GM12878 (cell line): ENCODE data around the gene TUBA8. TPM values are rescaled to one million over a fixed set of nuclear protein-coding genes. Genes with fewer than 3 reads are reported as not detected.

ENCODE experiments used
- ATAC-seq: fragments of 200-7000 bp; cut with Tn5 transposase; 3 replicates; pipeline ENCODE4 v1.9.1; 2020; ENCODE audit warnings: mild to moderate bottlenecking, moderate library complexity
- BruUV-seq: library from RNA; stranded (reverse); fragments of 400-500 nt; replicated peaks from 2 replicates; lab custom pipeline; 2021; lab: Mats Ljungman, UMichigan
- CTCF ChIA-PET: fragments of 300-600 bp; sonication (Branson Sonifier 250); formaldehyde crosslinking; extraction: SDS; loops from one replicate; lab custom pipeline; 2021; ENCODE audit warnings: inconsistent platforms; lab: Yijun Ruan, JAX
- POLR2A ChIA-PET: fragments of 350-600 bp; formaldehyde crosslinking; extraction: SDS; loops from one replicate; lab custom pipeline; 2021; ENCODE audit warnings: inconsistent platforms; lab: Charles Lee
- RAD21 ChIA-PET: fragments of 300-600 bp; sonication (Branson Sonifier 250); formaldehyde crosslinking; loops from one replicate; lab custom pipeline; 2023; ENCODE audit warnings: antibody characterized with exemption; ENCODE audit not compliant: unreplicated experiment; lab: Charles Lee
- SMC1A ChIA-PET: fragments of 300-600 bp; sonication (Branson Sonifier 250); formaldehyde crosslinking; loops from one replicate; lab custom pipeline; 2023; ENCODE audit not compliant: unreplicated experiment, uncharacterized antibody; lab: Charles Lee
- DNase-seq: peaks from one replicate; pipeline ENCODE4 v3.0.0-alpha.2; 2011; ENCODE audit warnings: low read depth, low spot score
- FAIRE-seq: peaks from 3 replicates; lab custom pipeline; 2011; peaks lifted over from hg19 to GRCh38; lab: Jason Lieb, UNC
- H2AFZ ChIP-seq: 2 replicates; pipeline ENCODE4 v1.6.0; 2011; ENCODE audit warnings: low read depth, low read length, control low read depth; ENCODE audit not compliant: control insufficient read depth
- H3K27ac ChIP-seq: 2 replicates; pipeline ENCODE4 v1.5.1; 2011; ENCODE audit warnings: control low read depth; ENCODE audit not compliant: control insufficient read depth, insufficient read depth
- H3K27me3 ChIP-seq, 2 experiments: replicated peaks in 1 of 2; 2 replicates each; pipeline versions ENCODE4 v1.6.0 to v1.6.1; 2011; ENCODE audit warnings: low read length in 1 of 2; ENCODE audit not compliant: control insufficient read depth in 2 of 2, insufficient read depth in 2 of 2
- H3K36me3 ChIP-seq, 2 experiments: 2 replicates each; pipeline ENCODE4 v1.5.1; 2011; ENCODE audit warnings: low read length in 1 of 2; ENCODE audit not compliant: control insufficient read depth in 2 of 2, insufficient read depth in 2 of 2
- H3K4me1 ChIP-seq: 2 replicates; pipeline ENCODE4 v1.6.1; 2011; ENCODE audit warnings: mild to moderate bottlenecking, low read length, moderate library complexity, mixed read lengths; ENCODE audit not compliant: control insufficient read depth, insufficient read depth
- H3K4me2 ChIP-seq: 2 replicates; pipeline ENCODE4 v1.6.0; 2011; ENCODE audit warnings: control low read depth; ENCODE audit not compliant: control insufficient read depth, insufficient read depth
- H3K4me3 ChIP-seq: fragments of 200-600 bp; sonication (generic); 2 replicates; pipeline ENCODE4 v1.5.1; 2016
- H3K79me2 ChIP-seq: 2 replicates; pipeline ENCODE4 v1.6.0; 2011; ENCODE audit warnings: low read length; ENCODE audit not compliant: control insufficient read depth, insufficient read depth
- H3K9ac ChIP-seq: 2 replicates; pipeline ENCODE4 v1.8.0; 2011; ENCODE audit warnings: low read length, control low read depth, mixed read lengths; ENCODE audit not compliant: control insufficient read depth, insufficient read depth
- H3K9me3 ChIP-seq: replicated peaks from 3 replicates; pipeline ENCODE4 v1.5.1; 2011; ENCODE audit warnings: mild to moderate bottlenecking, low read length; ENCODE audit not compliant: control insufficient read depth, insufficient read depth
- H4K20me1 ChIP-seq: 2 replicates; pipeline ENCODE4 v1.6.0; 2011; ENCODE audit not compliant: control insufficient read depth, insufficient read depth
- ETV6 ChIP-seq, 2 experiments: fragments of 450-650 bp in 1 of 2; IDR thresholded peaks in 1 of 2; conservative IDR thresholded peaks in 1 of 2; 2 replicates each; pipeline ENCODE4 v1.6.1; 2014; ENCODE audit warnings: antibody characterized with exemption in 1 of 2, borderline replicate concordance in 1 of 2, low read depth in 1 of 2, mild to moderate bottlenecking in 1 of 2, moderate library complexity in 1 of 2
- HCFC1 ChIP-seq: fragments of 150-350 bp; IDR thresholded peaks from 2 replicates; pipeline ENCODE4 v1.6.1; 2014; ENCODE audit warnings: low read length
- JUNB ChIP-seq: IDR thresholded peaks from 2 replicates; pipeline ENCODE4 v1.6.1; 2016; ENCODE audit warnings: antibody characterized with exemption, mild to moderate bottlenecking
- KAT2A ChIP-seq: conservative IDR thresholded peaks from 2 replicates; pipeline ENCODE4 v1.6.1; 2011; ENCODE audit warnings: low read depth, low read length; ENCODE audit not compliant: control insufficient read depth
- NKRF ChIP-seq: fragments of 450-650 bp; conservative IDR thresholded peaks from 2 replicates; pipeline ENCODE4 v1.6.1; 2017; ENCODE audit warnings: mild to moderate bottlenecking, moderate library complexity
- NR2C1 ChIP-seq: fragments of 450-650 bp; IDR thresholded peaks from 2 replicates; pipeline ENCODE4 v1.6.1; 2017; ENCODE audit warnings: antibody characterized with exemption, mild to moderate bottlenecking, moderate library complexity
- PAX8 ChIP-seq: fragments of 450-650 bp; IDR thresholded peaks from 2 replicates; pipeline ENCODE4 v1.6.1; 2017; ENCODE audit warnings: mild to moderate bottlenecking, moderate library complexity
- PBX3 ChIP-seq: IDR thresholded peaks from 2 replicates; pipeline ENCODE4 v1.6.1; 2011; ENCODE audit warnings: mild to moderate bottlenecking, low read depth, low read length, moderate library complexity; ENCODE audit not compliant: insufficient replicate concordance
- POLR2A ChIP-seq: IDR thresholded peaks from 2 replicates; pipeline ENCODE4 v1.6.1; 2011; ENCODE audit warnings: low read depth, mild to moderate bottlenecking, low read length
- POLR2AphosphoS5 ChIP-seq: IDR thresholded peaks from 2 replicates; pipeline ENCODE4 v1.6.1; 2011; ENCODE audit warnings: mild to moderate bottlenecking, low read length, inconsistent platforms
- RB1 ChIP-seq: fragments of 450-650 bp; formaldehyde crosslinking; IDR thresholded peaks from 2 replicates; pipeline ENCODE4 v1.6.1; 2017; ENCODE audit warnings: mild to moderate bottlenecking, borderline replicate concordance
- RUNX3 ChIP-seq: IDR thresholded peaks from 2 replicates; pipeline ENCODE4 v1.6.1; 2012; ENCODE audit warnings: low read length, inconsistent platforms
- SRF ChIP-seq, 2 experiments: IDR thresholded peaks; 2 replicates each; pipeline ENCODE4 v1.6.1; 2011; ENCODE audit warnings: low read depth in 2 of 2, low read length in 2 of 2, mild to moderate bottlenecking in 1 of 2, moderate library complexity in 1 of 2
- SUPT20H ChIP-seq: IDR thresholded peaks from 2 replicates; pipeline ENCODE4 v1.6.1; 2011; ENCODE audit warnings: low read depth, mild to moderate bottlenecking, low read length, moderate library complexity, borderline replicate concordance; ENCODE audit not compliant: control insufficient read depth
- TCF7 ChIP-seq: IDR thresholded peaks from 2 replicates; pipeline ENCODE4 v1.6.1; 2014; ENCODE audit warnings: antibody characterized with exemption, borderline replicate concordance
- ZNF274 ChIP-seq: IDR thresholded peaks from one replicate; pipeline ENCODE4 v1.8.0; 2011; ENCODE audit not compliant: insufficient read length, insufficient read depth
- ZNF687 ChIP-seq: fragments of 450-650 bp; IDR thresholded peaks from 2 replicates; pipeline ENCODE4 v1.6.1; 2017; ENCODE audit warnings: mild to moderate bottlenecking, moderate library complexity
- WGBS: methylation state at CpG from one replicate; pipeline ENCODE4 v1.1.6; 2016; ENCODE audit warnings: low lambda C conversion rate; ENCODE audit not compliant: insufficient replicate concordance, insufficient coverage; ENCODE audit errors: missing lambda C conversion rate; 5-methylcytosine and 5-hydroxymethylcytosine counted together
- in situ Hi-C: fragments of 300-500 bp; cut with MboI; formaldehyde crosslinking; loops from 9 replicates; pipeline ENCODE4 v1.14.3; 2018; ENCODE audit warnings: mixed read lengths
- intact Hi-C: fragments of 100-400 bp; cut with micrococcal nuclease; formaldehyde crosslinking; loops from one replicate; pipeline ENCODE4 v1.14.2; 2022; ENCODE audit not compliant: unreplicated experiment
- polyA plus RNA-seq, 11 experiments: library from polyadenylated mRNA; depleted of rRNA in 4 of 11; unstranded in 6 of 11; stranded (reverse) in 5 of 11; fragments of >200 nt; fragmentation: Nextera tagmentation in 4 of 11; fragmentation: Illumina TruSeq in 1 of 11; extraction: Ambion mirVana in 4 of 11; extraction: Trizol in 1 of 11; gene quantifications; 1 replicate in 1 of 11; 2 replicates in 10 of 11; pipeline versions ENCODE4 v1.2.1 to v1.2.3, GENCODE V29; 2011 to 2016; ENCODE audit warnings: inconsistent platforms in 2 of 11, missing spikeins in 2 of 11, low read depth in 1 of 11
- total RNA-seq, 4 experiments: library from RNA; depleted of rRNA in 3 of 4; stranded (reverse); fragments of >200 nt in 3 of 4; fragmentation: Illumina TruSeq in 1 of 4; extraction: Trizol in 1 of 4; gene quantifications; 2 replicates each; pipeline versions ENCODE4 v1.2.1 to v1.2.3, GENCODE V29; 2013 to 2021

The TUBA8 gene
- total and polyA plus RNA-seq, 10 of the 15 experiments (the other 5 are each of a cell fraction or from before 2014, with no cell fraction given), result 2.2 to 30.3 (median 21.0) TPM

GRCh38 chr22:18091916-18092526 lies 18.6 kb upstream of the TUBA8 start:
- in situ Hi-C loops (no loop called here), intact Hi-C loops (no loop called here)
- ChIA-PET CTCF (interaction anchor here (1.3 to 4.6 kb wide), 3 partner anchors 13 to 22 kb away, joined by 3 to 22 read pairs (median 6); partner anchors contain the start of gene PEX26), SMC1A (interaction anchor here (1.1 to 6.8 kb wide), 4 partner anchors 8 to 20 kb away, joined by 4 to 69 read pairs (median 5); partner anchors contain the start of gene PEX26), RAD21 (interaction anchor here (1.2 to 2.0 kb wide), 2 partner anchors 13 to 20 kb away, joined by 4 to 6 read pairs; no protein-coding TSS in a partner anchor), POLR2A (interaction anchor here (0.6 to 1.5 kb wide), 5 partner anchors 12 to 30 kb away, joined by 3 to 4 read pairs (median 3); partner anchors contain the start of gene TUBA8)
- Histone ChIP-seq H3K9me3 (no peaks in the 10 kb centered on the region; the same call in 2 of the 3 replicates), H2AFZ (no peak overlapping the region; the same call in 1 of the 2 replicates), H3K36me3 (peaks cover 16 to 20% of the 10 kb centered on the region in 2 experiments; a peak in 3 of 4 replicates), H3K27ac (peak overlapping the region; percentile 90), H3K79me2 (peaks cover 1% of the 10 kb centered on the region), H3K4me3 (peak overlapping the region; percentile 47; the same call in 1 of the 2 replicates), H3K4me2 (peak overlapping the region; percentile 72), H4K20me1 (no peaks in the 10 kb centered on the region), H3K27me3 (no peaks in the 10 kb centered on the region), H3K4me1 (peaks cover 53% of the 10 kb centered on the region), H3K9ac (peak overlapping the region; percentile 64)
- DNase-seq (no peak), ATAC-seq (peak; percentile 64), FAIRE-seq (no peak)
- BruUV-seq, result no TSS peak
- WGBS, result 51% methylated on average over 22 of the region's 22 CpGs
- TF ChIP-seq ZNF274, result no peak
- no peak for TF ChIP-seq KAT2A
- no peak for TF ChIP-seq NKRF
- TF ChIP-seq JUNB, result 0 out of 2 replicates have a peak, but pooled peaks have one; percentile 33
- no peak for TF ChIP-seq PAX8
- TF ChIP-seq HCFC1, result no peak
- TF ChIP-seq TCF7, result no peak
- peak; percentile 13; the same call in 1 of the 2 replicates for TF ChIP-seq RUNX3
- TF ChIP-seq SUPT20H, result no peak
- TF ChIP-seq POLR2AphosphoS5, result no peak
- no peak for TF ChIP-seq ETV6 (conservative IDR thresholded peaks at IDR 0.05 in 1 of 2, IDR thresholded peaks at IDR 0.05 in 1 of 2; ENCODE audit: borderline replicate concordance in 1 of 2, low read depth in 1 of 2)
- no peak for TF ChIP-seq PBX3
- no peak for TF ChIP-seq NR2C1
- no peak for TF ChIP-seq RB1
- TF ChIP-seq SRF (IDR thresholded peaks at IDR 0.05; ENCODE audit: low read depth in 2 of 2, low read length in 2 of 2), result no peak
- peak; percentile 54; the same call in 1 of the 2 replicates for TF ChIP-seq POLR2A
- TF ChIP-seq ZNF687, result no peak
